Measurements from ENCODE around the gene C17orf78.
A peak's percentile ranks its signal among the peaks of the same experiment; 100 is the strongest.
"Not testable (repeated sequence)": the region's sequence is repeated elsewhere in the genome, so short reads cannot be mapped to it uniquely, and the experiment has no call there.

C17orf78 gene

GRCh38 chr17:37388266-37388665 lies 12.5 kb downstream of the C17orf78 start:
- no peak for DNase-seq

- DNase-seq, result no peak
Observed at GRCh38 chr17:37389160-37389559, 13.4 kb downstream of the C17orf78 start.

- no peak for DNase-seq
Observed at GRCh38 chr17:37391146-37391545, 15.4 kb downstream of the C17orf78 start.

GRCh38 chr17:37392024-37392590 lies 16.3 kb downstream of the C17orf78 start:
- DNase-seq, result no peak

DNA sequence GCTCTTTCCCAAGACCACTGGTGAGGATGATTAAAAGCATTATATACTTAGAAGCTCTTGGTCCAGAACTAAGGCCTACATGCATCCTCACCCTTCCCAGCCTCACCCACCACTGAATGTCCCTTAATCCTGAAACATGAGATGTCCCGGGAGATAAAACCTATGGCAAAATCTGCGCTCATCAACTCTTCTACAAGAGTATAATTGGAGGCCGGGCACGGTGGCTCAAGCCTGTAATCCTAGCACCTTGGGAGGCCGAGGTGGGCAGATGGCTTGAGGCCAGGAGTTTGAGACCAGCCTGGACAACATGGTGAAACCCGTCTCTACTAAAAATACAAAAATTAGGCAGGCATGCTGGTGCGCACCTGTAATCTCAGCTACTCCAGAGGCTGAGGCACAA lies 17.6 kb downstream of the C17orf78 start:
- no peak for DNase-seq

- no peak for DNase-seq
Observed at GRCh38 chr17:37399265-37399803, 23.5 kb downstream of the C17orf78 start.

DNA sequence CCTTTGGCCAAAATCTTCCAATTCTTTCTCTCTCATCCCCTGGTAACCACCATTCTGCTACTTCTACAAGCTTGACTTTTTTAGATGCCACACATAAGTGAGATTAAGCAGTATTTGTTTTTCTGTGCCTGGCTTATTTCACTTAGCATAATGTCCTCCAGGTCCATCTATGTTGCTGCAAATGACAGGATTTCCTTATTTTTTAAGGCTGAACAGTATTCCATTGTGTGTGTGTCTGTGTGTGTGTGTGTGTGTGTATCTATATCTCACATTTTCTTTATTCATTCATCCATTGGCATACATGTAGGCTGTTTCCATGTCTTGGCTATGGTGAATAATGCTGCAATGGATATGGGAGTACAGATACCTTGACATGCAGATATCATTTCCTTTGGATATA lies 24.7 kb downstream of the C17orf78 start:
- no peak for DNase-seq

DNA sequence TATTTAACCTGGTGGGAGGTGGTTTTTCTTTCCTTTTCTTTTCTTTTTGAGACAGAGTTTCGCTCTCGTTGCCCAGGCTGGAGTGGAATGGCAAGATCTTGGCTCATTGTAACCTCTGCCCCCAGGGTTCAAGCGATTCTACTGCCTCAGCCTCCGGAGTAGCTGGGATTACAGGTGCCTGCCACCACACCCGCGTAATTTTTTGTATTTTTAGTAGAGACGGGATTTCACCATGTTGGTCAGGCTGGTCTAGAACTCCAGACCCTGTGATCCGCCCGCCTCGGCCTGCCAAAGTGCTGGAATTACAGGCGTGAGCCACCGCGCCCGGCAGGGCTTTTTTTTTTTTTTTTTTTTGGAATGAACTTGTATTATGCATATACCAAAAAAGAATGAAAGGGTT lies 29.7 kb downstream of the C17orf78 start:
- not testable (repeated sequence) for DNase-seq

GRCh38 chr17:37405955-37406634 lies 30.3 kb downstream of the C17orf78 start:
- DNase-seq, result no peak

DNA sequence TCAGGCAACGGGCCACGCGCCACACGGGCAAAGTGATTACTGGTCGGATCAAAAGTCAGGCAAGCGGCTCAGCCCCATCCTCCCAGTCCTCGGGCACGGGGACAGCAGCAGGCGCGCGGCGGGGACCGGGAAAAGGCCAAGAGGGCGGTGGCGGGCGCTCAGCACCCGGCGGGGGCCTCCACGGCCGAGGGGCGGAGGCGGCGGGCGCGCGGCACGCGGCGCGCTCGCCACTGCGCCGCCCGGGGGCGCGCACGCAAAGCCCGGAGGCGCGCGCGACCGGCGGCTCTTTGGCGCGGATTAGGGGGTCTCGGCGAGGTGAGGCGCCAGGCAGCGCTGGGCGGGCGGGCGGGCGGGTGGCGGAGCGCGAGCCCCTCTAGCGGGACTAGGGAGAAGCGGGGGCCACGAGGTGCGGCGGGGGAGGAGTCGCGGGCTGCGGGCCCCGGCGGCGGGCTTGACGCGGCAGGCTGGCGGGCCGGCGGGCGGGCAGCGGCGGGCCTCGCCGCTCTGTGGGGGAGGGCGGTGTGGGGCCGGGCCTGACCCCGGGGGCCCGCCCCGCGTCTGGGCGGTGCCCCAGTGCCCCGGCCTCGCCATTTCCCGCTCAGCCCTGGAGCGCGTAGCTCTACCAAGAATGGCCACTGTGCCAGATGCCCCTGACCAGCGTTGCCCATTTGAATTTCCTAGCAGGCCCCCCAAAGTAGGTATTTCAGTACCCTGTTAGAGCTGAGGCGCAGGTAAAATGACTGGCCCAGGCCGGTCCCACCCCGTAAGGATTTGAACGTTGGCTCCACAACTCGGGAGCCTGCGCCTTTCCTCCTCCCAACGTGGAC lies 31.1 kb downstream of the C17orf78 start, which contains the start of the genes ACACA and TADA2A:
TSS of gene ACACA (minus strand) at position 202 of the 827 bp plus-strand sequence. CDS start 537 bp downstream, outside the sequence.
TSS of gene TADA2A (plus strand) at position 252 of the 827 bp plus-strand sequence. CDS start 4,480 bp downstream, outside the sequence.
- peak; percentile 57 to 59 for DNase-seq

DNA sequence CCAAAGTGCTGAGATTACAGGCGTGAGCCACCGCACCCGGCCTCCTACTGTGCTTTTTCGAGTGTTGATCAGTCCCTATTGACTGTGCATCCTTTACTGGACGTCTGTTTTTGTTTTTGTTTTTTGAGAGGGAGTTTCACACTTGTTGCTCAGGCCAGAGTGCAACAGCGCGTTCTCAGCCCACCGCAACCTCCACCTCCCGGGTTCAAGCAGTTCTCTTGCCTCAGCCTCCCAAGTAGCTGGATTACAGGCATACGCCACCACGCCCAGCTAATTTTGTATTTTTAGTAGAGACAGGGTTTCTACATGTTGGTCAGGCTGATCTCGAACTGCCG lies 32.3 kb downstream of the C17orf78 start:
- not testable (repeated sequence) for DNase-seq

DNA sequence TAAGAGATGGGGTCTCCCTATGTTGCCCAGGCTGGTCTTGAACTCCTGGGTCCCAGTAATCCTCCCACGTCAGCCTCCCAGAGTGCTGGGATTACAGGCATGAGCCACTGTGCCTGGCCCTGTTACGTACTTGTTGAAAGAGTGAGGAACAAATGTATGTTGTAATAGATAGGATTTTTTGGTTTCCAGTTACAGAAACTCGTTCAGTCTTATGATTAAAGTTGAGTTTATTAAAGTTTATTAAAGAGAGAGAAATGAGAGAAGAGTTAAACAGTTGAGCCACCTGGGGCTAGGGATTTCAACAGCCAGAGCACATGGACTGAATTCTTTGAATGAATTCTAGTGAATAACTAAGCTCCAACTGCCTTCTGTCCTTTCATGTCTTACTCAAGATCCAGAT lies 34.6 kb downstream of the C17orf78 start:
- DNase-seq, result no peak

DNA sequence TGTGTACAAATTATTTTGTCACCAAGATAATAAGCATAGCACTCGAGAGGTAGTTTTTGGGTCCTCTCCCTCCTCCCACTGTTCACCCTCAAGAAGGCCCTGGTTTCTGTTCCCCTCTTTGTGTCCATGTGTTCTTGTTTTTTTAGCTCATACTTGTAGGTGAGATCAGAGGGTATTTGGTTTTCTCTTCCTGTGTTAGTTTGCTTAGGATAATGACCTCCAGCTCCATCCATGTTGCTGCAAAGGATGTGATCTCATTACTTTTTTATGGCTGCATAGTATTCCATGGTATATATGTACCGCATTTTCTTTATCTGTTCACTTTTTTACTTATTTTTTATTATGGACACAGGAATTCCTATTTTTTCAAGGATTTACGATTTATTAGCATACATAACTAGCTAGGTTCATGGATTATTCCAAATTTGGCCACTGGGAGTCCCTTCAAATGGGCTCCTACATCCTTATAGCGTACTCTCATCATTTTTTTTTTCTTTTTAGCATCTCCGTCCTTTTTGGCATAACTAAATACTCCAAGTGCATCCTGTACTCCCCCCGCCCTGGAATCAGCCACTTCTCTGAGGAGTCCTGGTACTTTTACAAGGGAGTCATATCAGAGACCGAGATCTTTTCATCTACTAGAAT lies 38.2 kb downstream of the C17orf78 start:
- no peak for DNase-seq

GRCh38 chr17:37417852-37418251 lies 42.1 kb downstream of the C17orf78 start:
- DNase-seq, result no peak

GRCh38 chr17:37422971-37423625 lies 47.3 kb downstream of the C17orf78 start:
- no peak for DNase-seq

- DNase-seq, result no peak
Observed at GRCh38 chr17:37425268-37425667, 49.5 kb downstream of the C17orf78 start.

DNA sequence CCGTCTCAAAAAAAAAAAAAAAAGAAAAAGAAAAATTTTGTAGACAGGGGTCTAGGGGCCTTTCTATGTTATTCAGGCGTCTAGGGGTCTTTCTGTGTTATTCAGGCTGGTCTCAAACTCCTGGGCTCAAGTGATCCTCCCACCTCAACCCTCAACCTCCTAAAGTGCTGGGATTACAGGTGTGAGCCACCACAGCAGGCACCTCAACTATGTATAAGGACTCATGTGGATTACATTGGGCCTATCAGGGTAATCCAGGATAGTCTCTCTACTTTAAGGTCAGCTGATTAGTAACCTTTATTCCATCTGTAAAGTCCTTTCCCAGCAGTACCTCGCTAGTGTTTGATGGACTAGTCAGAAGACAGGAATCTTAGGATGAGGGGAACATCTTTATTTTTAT lies 53.3 kb downstream of the C17orf78 start:
- DNase-seq, result no peak

DNA sequence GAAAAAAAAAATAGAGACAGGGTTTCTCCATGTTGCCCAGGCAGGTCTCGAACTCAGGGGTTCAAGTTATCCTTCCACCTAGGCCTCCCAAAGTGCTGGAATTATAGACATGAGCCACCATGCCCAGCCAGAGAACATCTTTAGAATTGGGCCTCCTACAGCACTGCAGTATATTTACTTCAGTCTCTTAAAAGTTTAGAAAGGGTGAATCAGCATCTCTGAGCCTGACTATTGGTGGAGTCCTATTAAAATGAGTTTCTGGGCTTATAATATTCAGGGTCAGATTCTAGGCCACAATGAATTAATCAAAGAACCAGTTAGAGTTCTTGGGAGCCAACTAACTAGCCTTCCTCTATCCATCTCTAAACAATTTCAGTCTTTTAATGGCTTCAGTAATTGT lies 53.7 kb downstream of the C17orf78 start:
- no peak for DNase-seq

- no peak for DNase-seq
Observed at GRCh38 chr17:37430051-37430627, 54.4 kb downstream of the C17orf78 start.

GRCh38 chr17:37432671-37433070 lies 56.9 kb downstream of the C17orf78 start:
- DNase-seq, result no peak

DNA sequence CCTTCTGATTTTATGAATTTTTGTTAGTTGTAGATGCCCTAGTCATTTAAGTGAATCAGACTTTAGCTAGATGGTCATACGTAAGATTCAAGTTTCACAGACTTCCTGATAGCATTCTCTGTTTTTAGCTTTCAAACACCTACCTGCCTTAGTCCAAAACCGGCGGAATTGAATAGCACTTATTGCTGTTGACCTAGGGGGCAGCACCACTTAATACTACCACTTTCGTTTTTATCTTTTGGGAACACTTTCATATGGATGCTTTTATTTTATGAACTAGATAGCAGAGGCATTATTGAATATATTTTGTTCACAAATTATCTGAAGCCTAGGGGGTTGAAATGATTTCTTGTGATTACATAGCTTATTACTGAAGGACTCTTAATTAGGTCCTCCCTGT lies 62.4 kb downstream of the C17orf78 start:
- DNase-seq, result no peak

- no peak for DNase-seq
Observed at GRCh38 chr17:37440424-37440823, 64.6 kb downstream of the C17orf78 start.

Data from activated CD4-positive, alpha-beta T cell treated with anti-CD3 and anti-CD28 coated beads, Interleukin-2, amount 50 U/mL, for 4 hours (primary cell).